Measurements from ENCODE around the gene KCNQ1.
A peak's percentile ranks its signal among the peaks of the same experiment; 100 is the strongest.

Gene KCNQ1

DNA sequence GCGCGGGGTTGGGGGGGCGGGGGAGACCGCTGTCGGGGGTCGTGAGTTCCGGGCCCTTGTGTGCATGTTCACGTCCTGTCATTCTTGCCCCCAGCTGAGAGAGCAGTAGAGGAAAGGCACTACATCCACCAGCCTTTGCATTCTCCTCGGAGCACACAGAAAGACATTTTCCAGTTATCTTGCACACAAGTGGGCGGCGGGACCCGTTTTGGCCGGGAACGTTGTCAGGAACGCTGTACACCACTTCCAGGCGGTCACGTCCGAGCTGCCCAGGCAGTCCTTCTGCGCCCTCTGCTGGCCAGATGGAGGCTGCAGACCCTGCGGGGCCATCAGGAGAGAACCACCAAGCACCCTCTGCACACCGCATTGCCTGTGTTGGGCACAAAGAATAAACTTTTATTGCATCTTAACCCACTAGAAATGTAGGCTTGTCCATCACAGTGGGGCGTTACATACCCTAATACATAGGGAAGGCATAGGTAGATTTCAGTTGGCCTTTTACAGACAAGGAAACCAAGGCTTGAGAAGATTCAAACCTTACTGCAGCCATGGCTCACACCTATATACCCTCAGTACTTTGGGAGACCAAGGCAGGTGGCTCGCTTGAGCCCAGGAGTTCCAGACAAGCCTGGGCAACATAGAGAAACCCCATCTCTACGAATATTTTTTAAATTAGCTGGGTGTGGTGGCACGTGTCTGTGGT is 443.6 kb downstream of the KCNQ1 start:
- peak; percentile 73 to 79 for DNase-seq (ENCODE audit: low read depth in 1 of 2, low spot score in 1 of 2)

DNA sequence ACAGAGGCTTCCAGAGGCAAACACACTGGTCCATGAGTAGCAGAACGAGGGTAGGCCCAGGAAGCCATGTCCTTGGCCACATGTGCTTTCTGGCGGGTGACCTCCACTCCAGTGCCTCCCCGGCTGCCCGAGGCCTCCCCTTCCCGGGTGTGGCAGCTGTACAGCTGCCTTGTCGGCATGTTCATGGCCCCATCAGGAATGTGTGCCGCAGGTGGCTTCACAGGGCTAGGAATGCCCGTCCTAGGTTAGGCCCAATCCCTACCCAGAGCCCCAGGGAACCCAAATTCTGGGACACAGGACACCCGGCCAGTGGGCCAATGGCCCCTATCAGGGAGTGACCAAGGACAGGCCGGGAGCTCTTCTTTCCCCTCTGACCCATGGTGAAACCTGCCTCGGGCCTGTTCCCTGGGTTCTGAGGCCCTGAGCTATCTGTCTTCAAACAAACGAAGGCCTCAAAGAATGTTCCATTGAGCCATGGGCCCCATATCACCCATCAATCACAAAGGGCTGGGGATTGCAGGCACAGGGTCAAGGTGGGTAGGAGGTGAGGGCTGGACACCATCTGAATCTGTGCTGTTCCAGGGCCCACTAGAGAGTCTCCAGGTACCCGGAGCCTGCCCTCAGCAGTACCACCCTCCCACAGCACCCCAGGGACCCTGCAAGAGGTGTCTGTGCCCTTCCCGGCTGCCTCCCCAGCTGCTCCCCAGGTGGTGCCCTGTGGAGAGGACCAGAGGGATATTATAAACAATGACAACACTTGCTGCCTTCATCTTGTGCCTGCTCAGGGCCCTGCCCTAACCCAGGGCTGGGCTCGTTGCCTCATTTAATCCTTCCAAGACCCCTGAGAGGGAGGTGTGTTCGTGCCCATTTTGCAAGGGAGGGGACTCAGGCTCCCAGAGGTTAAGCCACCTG is 444.8 kb downstream of the KCNQ1 start:
- DNase-seq (ENCODE audit: low read depth in 1 of 2, low spot score in 1 of 2) = no peak

DNA sequence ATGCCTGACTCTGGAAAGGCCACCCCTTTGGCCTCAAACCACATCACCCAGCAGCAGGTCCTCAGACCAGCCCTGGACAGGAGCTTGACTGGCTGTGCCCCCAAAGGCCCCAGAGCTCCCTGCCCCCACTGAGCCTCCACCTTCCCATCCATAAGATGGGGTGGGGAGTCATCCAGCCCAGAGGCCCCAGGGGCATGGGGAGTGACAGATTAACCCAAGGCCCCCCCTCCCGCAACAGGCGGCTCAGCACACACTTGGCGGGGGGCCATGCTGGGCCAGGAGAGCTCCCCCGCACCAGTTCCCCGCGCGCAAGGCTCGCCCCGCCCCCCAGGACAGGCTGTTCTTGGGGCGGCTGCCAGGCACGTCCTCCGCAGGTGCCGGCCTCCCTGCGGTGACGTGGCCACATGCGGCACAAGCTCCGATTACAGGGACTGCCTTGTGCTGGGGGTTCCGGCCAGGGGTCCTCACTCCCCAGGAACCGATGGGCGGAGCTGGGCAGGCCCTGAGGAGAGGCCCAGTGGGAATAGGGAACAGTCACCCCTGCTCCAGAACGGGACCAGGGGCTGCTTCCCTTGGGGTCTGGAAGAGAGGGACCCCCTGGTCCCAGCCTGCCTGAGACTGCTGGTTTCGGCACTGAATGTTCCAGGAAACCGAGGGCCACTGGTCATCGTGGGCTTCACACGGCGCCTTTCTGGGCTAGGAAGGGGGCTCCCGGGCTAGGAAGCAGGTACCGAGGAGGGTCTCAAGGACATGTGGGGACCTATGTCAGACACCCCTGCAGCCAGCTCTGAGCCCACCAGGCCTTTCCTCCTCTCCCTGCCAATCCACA is 445.9 kb downstream of the KCNQ1 start:
- no peak for DNase-seq (ENCODE audit: low read depth in 1 of 2, low spot score in 1 of 2)

DNA sequence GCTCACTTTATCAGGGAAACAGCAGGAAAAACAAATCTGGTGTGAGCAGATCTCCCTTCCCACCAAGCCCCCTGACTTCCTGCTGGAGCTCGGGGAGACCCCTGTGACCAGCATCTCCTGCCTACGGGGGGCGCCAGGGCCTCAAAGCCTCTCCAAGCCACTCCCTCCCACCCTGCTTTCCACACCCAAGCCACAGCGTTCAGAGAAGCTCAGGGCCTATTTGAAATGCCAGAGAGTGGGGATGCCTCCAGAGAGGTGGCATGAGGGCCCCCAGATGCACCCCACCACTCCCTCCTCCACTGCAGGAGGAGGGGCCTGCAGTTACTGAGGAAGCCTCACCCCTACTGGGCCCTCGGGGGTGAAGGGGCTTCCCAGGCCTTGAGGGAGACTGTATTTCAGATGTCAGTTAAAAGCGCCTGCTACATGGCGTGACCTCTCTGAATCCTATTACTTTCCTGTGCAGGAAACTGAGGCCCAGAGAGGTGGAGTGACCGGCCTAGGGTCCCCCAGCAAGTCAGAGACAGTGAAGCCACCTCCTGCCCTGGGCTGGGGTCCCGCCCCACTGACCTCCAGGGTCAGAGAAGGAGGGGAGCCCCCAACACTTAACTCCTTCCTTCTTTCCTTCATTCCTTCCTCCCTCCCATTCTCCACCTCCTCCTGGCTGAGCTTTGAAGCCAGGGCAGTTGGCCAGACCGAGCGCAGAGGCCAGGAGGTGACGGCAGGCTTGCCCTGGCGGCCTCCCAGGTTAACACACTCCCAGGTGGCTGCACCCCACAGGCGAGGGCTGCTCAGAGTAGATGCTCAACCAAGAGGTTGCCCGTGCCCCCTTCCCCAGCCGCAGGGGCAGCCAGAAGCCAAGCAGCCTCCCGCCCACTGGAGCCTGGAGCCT is 446.8 kb downstream of the KCNQ1 start:
- no peak for DNase-seq (ENCODE audit: low read depth in 1 of 2, low spot score in 1 of 2)

DNA sequence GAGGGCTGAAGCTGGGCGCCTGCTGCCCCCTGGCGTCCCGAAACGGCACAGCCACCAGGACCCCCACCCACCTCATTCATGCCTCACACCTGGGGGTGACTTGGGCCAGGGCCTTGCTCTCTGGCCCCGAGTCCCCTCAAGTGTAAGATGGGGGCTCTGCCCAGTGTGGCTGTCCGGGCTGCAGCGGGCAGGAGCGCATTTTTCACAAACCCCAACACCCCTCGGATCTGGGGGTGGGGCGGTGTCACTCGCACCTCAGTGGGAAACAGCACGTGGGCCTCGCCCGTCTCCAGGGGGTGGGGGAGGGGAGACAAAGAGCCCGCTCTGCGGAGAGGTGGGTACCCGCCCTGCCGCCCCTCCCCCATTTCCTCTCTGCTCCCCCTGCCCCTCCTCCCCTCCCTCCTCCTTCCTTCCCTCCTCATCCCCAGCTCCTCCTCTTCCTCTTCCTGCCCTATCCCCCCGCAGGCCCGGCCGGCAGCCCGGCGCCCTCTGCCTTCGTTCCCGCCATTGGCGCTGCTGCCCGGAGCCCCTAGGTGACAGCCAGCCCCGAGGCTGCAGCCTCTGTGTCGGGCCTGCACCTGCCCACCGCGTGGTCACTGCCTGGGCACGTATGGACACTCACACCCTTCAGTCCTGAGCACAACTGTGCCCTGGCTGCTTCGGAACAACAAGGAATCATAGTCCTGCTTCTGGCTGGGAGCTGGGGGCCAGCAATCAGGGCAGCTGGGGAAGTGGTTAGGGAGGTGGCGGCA is 447.6 kb downstream of the KCNQ1 start:
- DNase-seq (ENCODE audit: low read depth in 1 of 2, low spot score in 1 of 2) = peak; percentile 37 to 54

DNA sequence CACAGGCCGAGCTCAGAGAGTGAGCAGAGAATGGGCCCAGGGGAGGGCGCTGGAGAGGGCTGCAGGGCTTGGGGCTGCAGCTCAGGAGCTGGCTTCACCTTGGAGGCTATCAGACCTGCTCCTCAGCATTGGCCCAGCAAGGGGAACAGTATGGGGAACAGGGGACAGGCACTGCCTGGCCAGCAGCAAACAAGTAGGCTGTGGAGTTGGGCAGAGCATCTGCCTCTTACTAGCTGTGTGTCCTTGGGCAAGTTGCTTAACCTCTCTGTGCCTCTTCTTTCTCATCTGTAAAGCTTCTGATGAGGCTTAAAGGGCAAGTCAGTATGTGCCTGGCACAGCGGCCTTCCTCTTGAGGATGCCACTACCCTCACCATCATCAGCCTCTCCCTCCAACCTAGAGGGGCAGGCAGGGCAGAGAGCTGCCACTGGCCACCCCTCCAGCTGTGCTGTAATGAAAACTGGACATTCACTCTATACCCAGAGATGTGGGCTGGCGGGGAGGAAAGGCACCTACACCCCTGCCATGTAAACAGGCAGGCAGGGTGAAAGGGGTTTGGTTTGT is 448.2 kb downstream of the KCNQ1 start:
- peak in 1 of 2 donors; percentile 28 for DNase-seq (ENCODE audit: low read depth in 1 of 2, low spot score in 1 of 2)

DNA sequence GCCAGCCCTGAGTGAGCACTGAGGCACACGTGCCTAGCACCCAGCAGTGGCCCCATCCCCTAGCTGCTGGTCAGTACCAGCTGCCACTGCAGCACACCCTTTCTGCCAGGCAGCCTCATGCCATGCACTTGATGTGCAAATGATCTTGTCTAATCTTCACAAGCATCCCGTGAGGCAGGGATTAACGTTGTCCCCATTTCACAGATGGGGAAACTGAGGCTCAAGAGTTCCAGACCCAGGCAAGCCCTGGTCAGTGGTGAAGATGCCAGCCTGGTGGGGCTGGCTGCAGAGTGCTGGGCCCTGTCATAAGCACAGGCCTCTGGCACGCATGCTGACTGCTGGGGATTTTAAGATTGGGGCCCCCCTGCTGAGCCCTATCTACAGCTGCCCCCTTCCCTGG is 449.1 kb downstream of the KCNQ1 start:
- DNase-seq (ENCODE audit: low read depth in 1 of 2, low spot score in 1 of 2) = no peak

DNA sequence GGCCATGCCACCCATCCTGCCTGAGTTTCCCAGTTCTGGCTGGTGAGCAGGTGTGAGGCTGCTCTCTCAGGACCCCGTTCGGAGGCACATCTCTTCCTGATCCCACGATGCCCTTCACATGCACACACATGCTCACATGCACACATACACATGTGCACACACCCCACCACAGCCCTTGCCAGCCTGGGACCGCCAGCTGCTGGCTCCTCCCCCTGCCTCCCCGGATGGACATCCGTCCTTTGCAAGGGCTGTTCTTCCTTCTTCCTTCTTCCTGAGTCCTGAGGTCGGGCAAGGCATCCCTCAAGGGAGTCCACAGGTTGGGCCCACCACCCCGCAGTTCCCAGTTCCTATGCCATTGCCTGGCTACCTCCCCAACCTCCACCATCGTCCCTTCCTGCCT is 451.2 kb downstream of the KCNQ1 start:
- DNase-seq (ENCODE audit: low read depth in 1 of 2, low spot score in 1 of 2) = no peak

DNA sequence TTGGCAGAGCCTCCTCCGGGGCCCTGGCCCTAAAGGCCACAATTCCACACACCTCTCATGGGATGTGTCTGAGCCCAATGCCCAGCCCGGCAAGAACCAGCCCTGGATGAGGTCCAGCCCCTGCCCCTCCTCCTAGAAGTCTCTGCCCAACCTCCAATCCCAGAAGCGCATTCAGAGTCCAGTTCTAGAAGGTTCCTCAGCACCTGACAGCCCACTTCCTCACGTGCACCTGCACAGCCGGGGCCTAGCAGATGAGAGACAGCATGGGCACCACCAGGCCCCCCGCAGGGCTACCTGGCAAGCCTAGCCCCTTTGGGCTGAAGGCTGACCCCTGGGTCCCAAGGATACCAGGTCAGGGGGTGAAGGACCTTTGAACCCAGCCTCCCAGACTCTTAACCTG is 452.2 kb downstream of the KCNQ1 start:
- DNase-seq (ENCODE audit: low read depth in 1 of 2, low spot score in 1 of 2) = no peak

DNA sequence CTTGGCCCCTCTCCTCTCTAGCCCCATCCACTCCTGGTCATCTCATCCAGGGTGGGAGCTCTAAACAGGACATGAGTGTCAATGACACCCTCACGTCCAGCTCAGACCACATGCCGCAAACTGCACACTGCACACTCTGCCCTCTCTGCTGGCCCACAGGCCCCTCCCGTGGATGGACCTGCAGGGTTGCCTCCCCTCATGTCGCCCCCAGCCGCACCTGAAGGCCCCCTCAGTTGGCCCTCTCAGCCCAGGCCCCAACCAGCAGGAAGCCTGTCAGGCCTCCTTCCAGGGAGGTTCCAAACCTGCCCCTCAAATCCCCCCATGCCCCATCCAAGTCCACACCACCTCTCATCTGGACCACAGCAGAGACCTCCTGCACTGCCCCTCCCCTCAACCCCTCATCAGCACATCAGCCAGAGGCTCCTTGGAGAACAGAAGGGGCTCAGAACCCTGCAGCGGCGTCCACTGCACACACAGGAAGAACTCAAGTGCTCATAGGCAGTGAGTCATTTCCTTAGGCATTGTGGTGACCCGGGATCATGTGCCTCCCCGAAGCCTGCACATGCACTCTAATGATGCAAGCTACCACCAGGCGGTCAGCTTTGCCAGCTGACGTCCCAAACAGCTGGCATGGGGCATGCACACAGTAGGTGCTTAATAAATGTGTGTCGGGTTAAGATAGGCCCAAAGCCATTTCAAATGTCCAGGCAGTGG is 453.7 kb downstream of the KCNQ1 start:
- DNase-seq (ENCODE audit: low read depth in 1 of 2, low spot score in 1 of 2) = peak; percentile 18 to 26
